ENCODE data around the gene IQSEC2. TPM values are rescaled to one million over a fixed set of nuclear protein-coding genes. Genes with fewer than 3 reads are reported as not detected.

The IQSEC2 gene
- total RNA-seq, 1 experiment from 2014 or later: 16.9 TPM

- Histone ChIP-seq H3K27me3 (ENCODE audit: control insufficient read depth, insufficient read depth, low read length) (no peaks in the 10 kb centered on the region), H3K4me3 (ENCODE audit: insufficient read depth, low read depth, low read length) (no peak overlapping the region), H3K36me3 (replicated peaks; ENCODE audit: control insufficient read depth, insufficient read depth, low read length) (no peaks in the 10 kb centered on the region)
- no peak for DNase-seq
These were observed 15.4 kb downstream of the IQSEC2 start for GRCh38 chrX:53265771-53266574.

GRCh38 chrX:53263597-53264094 is 17.7 kb downstream of the IQSEC2 start:
- Histone ChIP-seq H3K36me3 (replicated peaks; ENCODE audit: control insufficient read depth, insufficient read depth, low read length) (no peaks in the 10 kb centered on the region), H3K27me3 (ENCODE audit: control insufficient read depth, insufficient read depth, low read length) (no peaks in the 10 kb centered on the region), H3K4me3 (ENCODE audit: insufficient read depth, low read depth, low read length) (no peak overlapping the region)
- DNase-seq: no peak

- Histone ChIP-seq H3K36me3 (replicated peaks; ENCODE audit: control insufficient read depth, insufficient read depth, low read length) (no peaks in the 10 kb centered on the region), H3K4me3 (ENCODE audit: insufficient read depth, low read depth, low read length) (no peak overlapping the region), H3K27me3 (ENCODE audit: control insufficient read depth, insufficient read depth, low read length) (no peaks in the 10 kb centered on the region)
- no peak for DNase-seq
These were observed 18.4 kb downstream of the IQSEC2 start for GRCh38 chrX:53262918-53263394.

- H3K27me3 ChIP-seq (ENCODE audit: control insufficient read depth, insufficient read depth, low read length): no peaks in the 10 kb centered on the region
- DNase-seq: peak; percentile 45
- no peaks in the 10 kb centered on the region for H3K36me3 ChIP-seq (replicated peaks; ENCODE audit: control insufficient read depth, insufficient read depth, low read length)
- H3K4me3 ChIP-seq (ENCODE audit: insufficient read depth, low read depth, low read length): no peak overlapping the region
These were observed 19.0 kb downstream of the IQSEC2 start for GRCh38 chrX:53262189-53262917.

- no peak for DNase-seq
- no peaks in the 10 kb centered on the region for H3K36me3 ChIP-seq (replicated peaks; ENCODE audit: control insufficient read depth, insufficient read depth, low read length)
- H3K4me3 ChIP-seq (ENCODE audit: insufficient read depth, low read depth, low read length): no peak overlapping the region
- no peaks in the 10 kb centered on the region for H3K27me3 ChIP-seq (ENCODE audit: control insufficient read depth, insufficient read depth, low read length)
These were observed 19.9 kb downstream of the IQSEC2 start for GRCh38 chrX:53261355-53261972.

GRCh38 chrX:53260836-53261235 is 20.5 kb downstream of the IQSEC2 start:
- DNase-seq: no peak
- Histone ChIP-seq H3K27me3 (ENCODE audit: control insufficient read depth, insufficient read depth, low read length) (no peaks in the 10 kb centered on the region), H3K4me3 (ENCODE audit: insufficient read depth, low read depth, low read length) (no peak overlapping the region), H3K36me3 (replicated peaks; ENCODE audit: control insufficient read depth, insufficient read depth, low read length) (no peaks in the 10 kb centered on the region)

- no peak for DNase-seq
- no peaks in the 10 kb centered on the region for H3K36me3 ChIP-seq (replicated peaks; ENCODE audit: control insufficient read depth, insufficient read depth, low read length)
- no peaks in the 10 kb centered on the region for H3K27me3 ChIP-seq (ENCODE audit: control insufficient read depth, insufficient read depth, low read length)
- no peak overlapping the region for H3K4me3 ChIP-seq (ENCODE audit: insufficient read depth, low read depth, low read length)
These were observed 23.5 kb downstream of the IQSEC2 start for GRCh38 chrX:53257670-53258423.

GRCh38 chrX:53257166-53257565 is 24.2 kb downstream of the IQSEC2 start:
- no peaks in the 10 kb centered on the region for H3K27me3 ChIP-seq (ENCODE audit: control insufficient read depth, insufficient read depth, low read length)
- H3K36me3 ChIP-seq (replicated peaks; ENCODE audit: control insufficient read depth, insufficient read depth, low read length): no peaks in the 10 kb centered on the region; the same call in 1 of the 2 replicates
- no peak overlapping the region for H3K4me3 ChIP-seq (ENCODE audit: insufficient read depth, low read depth, low read length)
- DNase-seq: peak; percentile 74

GRCh38 chrX:53256446-53257041 is 24.8 kb downstream of the IQSEC2 start:
- Histone ChIP-seq H3K4me3 (ENCODE audit: insufficient read depth, low read depth, low read length) (no peak overlapping the region), H3K27me3 (ENCODE audit: control insufficient read depth, insufficient read depth, low read length) (no peaks in the 10 kb centered on the region)
- DNase-seq: peak; percentile 92

GRCh38 chrX:53255738-53256191 is 25.6 kb downstream of the IQSEC2 start:
- H3K27me3 ChIP-seq (ENCODE audit: control insufficient read depth, insufficient read depth, low read length): no peaks in the 10 kb centered on the region
- DNase-seq: peak; percentile 57
- no peak overlapping the region for H3K4me3 ChIP-seq (ENCODE audit: insufficient read depth, low read depth, low read length)
- H3K36me3 ChIP-seq (replicated peaks; ENCODE audit: control insufficient read depth, insufficient read depth, low read length): no peaks in the 10 kb centered on the region; the same call in none of the 2 replicates

More at GRCh38 chrX:53256446-53257041, 24.8 kb downstream of the IQSEC2 start:
- no peaks in the 10 kb centered on the region; the same call in 1 of the 2 replicates for H3K36me3 ChIP-seq (replicated peaks; ENCODE audit: control insufficient read depth, insufficient read depth, low read length)

GRCh38 chrX:53254570-53255461 is 26.6 kb downstream of the IQSEC2 start:
- Histone ChIP-seq H3K4me3 (ENCODE audit: insufficient read depth, low read depth, low read length) (no peak overlapping the region), H3K27me3 (ENCODE audit: control insufficient read depth, insufficient read depth, low read length) (no peaks in the 10 kb centered on the region), H3K36me3 (replicated peaks; ENCODE audit: control insufficient read depth, insufficient read depth, low read length) (peaks cover under 1% of the 10 kb centered on the region)
- no peak for DNase-seq

- Histone ChIP-seq H3K36me3 (replicated peaks; ENCODE audit: control insufficient read depth, insufficient read depth, low read length) (peaks cover 1% of the 10 kb centered on the region), H3K4me3 (ENCODE audit: insufficient read depth, low read depth, low read length) (no peak overlapping the region), H3K27me3 (ENCODE audit: control insufficient read depth, insufficient read depth, low read length) (no peaks in the 10 kb centered on the region)
- no peak for DNase-seq
These were observed 27.9 kb downstream of the IQSEC2 start for GRCh38 chrX:53253293-53254020.
